HEK293 (cell line): Measurements from ENCODE around the gene CECR2.

Experiments
- CTCF ChIP-seq: fragments of 450-650 bp; formaldehyde crosslinking; IDR thresholded peaks from 2 replicates; pipeline ENCODE4 v1.5.1; 2016; ENCODE audit warnings: missing biosample characterization, missing genetic modification characterization
- ZBTB1 ChIP-seq: fragments of 450-650 bp; formaldehyde crosslinking; IDR thresholded peaks from 2 replicates; pipeline ENCODE4 v1.5.1; 2016; ENCODE audit warnings: missing biosample characterization, missing genetic modification characterization
- ZBTB17 ChIP-seq: fragments of 450-650 bp; formaldehyde crosslinking; IDR thresholded peaks from 2 replicates; pipeline ENCODE4 v1.5.1; 2016; ENCODE audit warnings: missing biosample characterization, missing genetic modification characterization
- ZNF660 ChIP-seq: fragments of 450-650 bp; IDR thresholded peaks from 2 replicates; pipeline ENCODE4 v1.5.1; 2018; ENCODE audit warnings: missing biosample characterization, mild to moderate bottlenecking, missing genetic modification characterization

- TF ChIP-seq ZNF660 (no peak), CTCF (no peak), ZBTB17 (tag by site-specific recombination) (no peak), ZBTB1 (tag by site-specific recombination) (no peak)
Observed at GRCh38 chr22:17349172-17349571, 20.1 kb upstream of the CECR2 start.
